H1 (cell line): ENCODE results near the gene SHISAL1. TPM values are rescaled to one million over a fixed set of nuclear protein-coding genes. Genes with fewer than 3 reads are reported as not detected.

Experiments used
- CTCF ChIA-PET: fragments of 300-600 bp; sonication (Branson Sonifier 250); formaldehyde crosslinking; loops from one replicate; lab custom pipeline; 2021; ENCODE audit not compliant: partially characterized antibody; lab: Charles Lee
- POLR2A ChIA-PET: fragments of 300-600 bp; sonication (Branson Sonifier 250); formaldehyde crosslinking; loops from one replicate; lab custom pipeline; 2021; ENCODE audit warnings: inconsistent platforms; ENCODE audit not compliant: partially characterized antibody; lab: Charles Lee
- DNase-seq, 2 experiments: peaks; one replicate each; pipeline versions ENCODE4 v3.0.0 to v3.0.0-alpha.2; 2010 to 2022; ENCODE audit warnings: low spot score in 2 of 2, low read depth in 1 of 2, mixed read lengths in 1 of 2
- FAIRE-seq: peaks from 2 replicates; lab custom pipeline; 2011; peaks lifted over from hg19 to GRCh38; lab: Jason Lieb, UNC
- H2AFZ ChIP-seq: 2 replicates; pipeline ENCODE4 v1.8.1; 2012; ENCODE audit warnings: low read length, inconsistent platforms
- H2AK5ac ChIP-seq: 2 replicates; pipeline ENCODE4 v1.6.1; 2013; ENCODE audit warnings: low read depth, low read length
- H2BK120ac ChIP-seq: replicated peaks from 2 replicates; pipeline ENCODE3; 2013; ENCODE audit warnings: low read depth, low read length, inconsistent platforms
- H2BK12ac ChIP-seq: 2 replicates; pipeline ENCODE4 v1.6.1; 2013; ENCODE audit warnings: low read depth, low read length
- H2BK15ac ChIP-seq: 2 replicates; pipeline ENCODE4 v1.6.1; 2013; ENCODE audit warnings: low read length
- H2BK20ac ChIP-seq: 2 replicates; pipeline ENCODE4 v1.6.1; 2013; ENCODE audit warnings: low read length
- H2BK5ac ChIP-seq: 2 replicates; pipeline ENCODE4 v1.6.1; 2013; ENCODE audit warnings: low read depth, low read length
- H3K14ac ChIP-seq: 2 replicates; pipeline ENCODE4 v1.6.1; 2013; ENCODE audit warnings: inconsistent platforms; ENCODE audit not compliant: insufficient read length
- H3K18ac ChIP-seq: 2 replicates; pipeline ENCODE4 v1.6.1; 2013; ENCODE audit warnings: low read length; ENCODE audit errors: extremely low read depth
- H3K23ac ChIP-seq: 2 replicates; pipeline ENCODE4 v1.6.1; 2013; ENCODE audit warnings: inconsistent platforms; ENCODE audit not compliant: insufficient read length
- H3K23me2 ChIP-seq: 2 replicates; pipeline ENCODE4 v1.6.1; 2013; ENCODE audit warnings: low read depth, low read length
- H3K27ac ChIP-seq: 2 replicates; pipeline ENCODE4 v1.6.1; 2011; ENCODE audit warnings: low read depth, low read length, inconsistent platforms
- H3K27me3 ChIP-seq, 4 experiments: replicated peaks in 1 of 4; 1 replicate in 1 of 4; 2 replicates in 3 of 4; pipeline versions ENCODE4 v1.6.1 to v1.8.1; 2011 to 2013; ENCODE audit warnings: low read length in 3 of 4, mild to moderate bottlenecking in 3 of 4, inconsistent platforms in 2 of 4, mixed read lengths in 2 of 4, moderate library complexity in 1 of 4; ENCODE audit not compliant: control insufficient read depth in 3 of 4, insufficient read depth in 3 of 4; ENCODE audit errors: extremely low read depth in 1 of 4
- H3K36me3 ChIP-seq, 4 experiments: 2 replicates each; pipeline versions ENCODE4 v1.6.1 to v1.8.1; 2011 to 2013; ENCODE audit warnings: mild to moderate bottlenecking in 4 of 4, low read length in 3 of 4, moderate library complexity in 2 of 4, control low read depth in 1 of 4, inconsistent platforms in 1 of 4; ENCODE audit not compliant: insufficient read depth in 4 of 4, control insufficient read depth in 2 of 4
- H3K4ac ChIP-seq: replicated peaks from 2 replicates; pipeline ENCODE3; 2013; ENCODE audit warnings: low read length, low read depth, mixed read lengths, inconsistent platforms; ENCODE audit not compliant: insufficient read length
- H3K4me1 ChIP-seq, 4 experiments: replicated peaks in 1 of 4; 1 replicate in 1 of 4; 2 replicates in 3 of 4; pipeline versions ENCODE4 v1.6.1 to v1.8.1; 2011 to 2013; ENCODE audit warnings: low read length in 3 of 4, inconsistent platforms in 2 of 4, mixed read lengths in 1 of 4; ENCODE audit not compliant: insufficient read depth in 4 of 4, control insufficient read depth in 3 of 4
- H3K4me2 ChIP-seq, 2 experiments: 2 replicates each; pipeline versions ENCODE4 v1.6.1 to v1.8.1; 2011 to 2013; ENCODE audit warnings: low read depth in 2 of 2, low read length in 2 of 2, control low read depth in 1 of 2, inconsistent platforms in 1 of 2, mild to moderate bottlenecking in 1 of 2; ENCODE audit not compliant: insufficient read depth in 1 of 2
- H3K4me3 ChIP-seq, 4 experiments: fragments of 200-600, 300-600 bp in 1 of 4; sonication (generic), shearing (Covaris generic), sonication (Bioruptor Twin) in 1 of 4; 2 replicates each; pipeline versions ENCODE4 v1.5.1 to v1.8.1; 2011 to 2016; ENCODE audit warnings: low read length in 4 of 4, low read depth in 3 of 4, control low read depth in 2 of 4, inconsistent platforms in 2 of 4, mild to moderate bottlenecking in 2 of 4, mixed read lengths in 1 of 4, moderate library complexity in 1 of 4; ENCODE audit not compliant: insufficient read depth in 2 of 4; ENCODE audit errors: extremely low read depth in 1 of 4
- H3K56ac ChIP-seq: replicated peaks from 2 replicates; pipeline ENCODE3; 2013; ENCODE audit warnings: low read depth, mild to moderate bottlenecking, mixed read lengths, low read length, inconsistent platforms; ENCODE audit not compliant: insufficient read length
- H3K79me1 ChIP-seq: 2 replicates; pipeline ENCODE4 v1.6.1; 2013; ENCODE audit warnings: low read depth, low read length, control low read depth
- H3K79me2 ChIP-seq, 2 experiments: 2 replicates each; pipeline versions ENCODE4 v1.6.1 to v1.8.1; 2012 to 2013; ENCODE audit warnings: low read length in 2 of 2, mild to moderate bottlenecking in 2 of 2, inconsistent platforms in 1 of 2; ENCODE audit not compliant: insufficient read depth in 2 of 2, control insufficient read depth in 1 of 2
- H3K9ac ChIP-seq, 4 experiments: replicated peaks in 1 of 4; 1 replicate in 1 of 4; 2 replicates in 3 of 4; pipeline versions ENCODE4 v1.6.1 to v1.8.1; 2011 to 2013; ENCODE audit warnings: low read depth in 3 of 4, low read length in 3 of 4, control low read depth in 2 of 4, mild to moderate bottlenecking in 2 of 4, moderate library complexity in 2 of 4, inconsistent platforms in 1 of 4; ENCODE audit errors: extremely low read depth in 1 of 4
- H3K9me3 ChIP-seq, 2 experiments: 2 replicates each; pipeline versions ENCODE4 v1.6.1 to v1.8.1; 2012 to 2013; ENCODE audit warnings: mild to moderate bottlenecking in 2 of 2, moderate library complexity in 2 of 2, control low read depth in 1 of 2, inconsistent platforms in 1 of 2, low read depth in 1 of 2, low read length in 1 of 2, mixed read lengths in 1 of 2; ENCODE audit not compliant: insufficient read depth in 2 of 2
- H4K20me1 ChIP-seq, 2 experiments: replicated peaks in 1 of 2; 2 replicates each; pipeline versions ENCODE3 to v1.8.1; 2011 to 2013; ENCODE audit warnings: inconsistent platforms in 2 of 2, low read length in 2 of 2, mild to moderate bottlenecking in 1 of 2; ENCODE audit not compliant: insufficient read depth in 2 of 2, control insufficient read depth in 1 of 2
- H4K5ac ChIP-seq: 2 replicates; pipeline ENCODE4 v1.6.1; 2013; ENCODE audit warnings: low read length, low read depth, mixed read lengths, inconsistent platforms; ENCODE audit not compliant: insufficient read length
- H4K8ac ChIP-seq: 2 replicates; pipeline ENCODE4 v1.8.0; 2013; ENCODE audit warnings: mild to moderate bottlenecking, moderate library complexity, low read length, inconsistent platforms; ENCODE audit not compliant: insufficient read depth; ENCODE audit errors: extremely low read depth
- H4K91ac ChIP-seq: replicated peaks from 2 replicates; pipeline ENCODE3; 2013; ENCODE audit warnings: low read length, mixed read lengths, inconsistent platforms; ENCODE audit not compliant: insufficient read length
- ASH2L ChIP-seq: fragments of 200-600, 300-600 bp; sonication (generic); IDR thresholded peaks from one replicate; pipeline ENCODE4 v1.7.1; 2017; ENCODE audit warnings: low read length
- CEBPB ChIP-seq: IDR thresholded peaks from 2 replicates; pipeline ENCODE4 v1.6.1; 2012; ENCODE audit warnings: low read depth, low read length
- CHD1 ChIP-seq: IDR thresholded peaks from 2 replicates; pipeline ENCODE4 v1.6.1; 2012; ENCODE audit warnings: low read depth, low read length, improper control_type of control experiment
- CREB1 ChIP-seq: IDR thresholded peaks from 2 replicates; pipeline ENCODE4 v1.6.1; 2012; ENCODE audit warnings: inconsistent platforms
- EZH2 ChIP-seq: fragments of 200-600 bp; sonication (generic); IDR thresholded peaks from 2 replicates; pipeline ENCODE4 v1.7.1; 2012; ENCODE audit warnings: low read depth, mild to moderate bottlenecking, moderate library complexity, low read length, inconsistent platforms; ENCODE audit not compliant: severe bottlenecking
- HDAC2 ChIP-seq, 2 experiments: fragments of 300-600 bp in 1 of 2; sonication (generic) in 1 of 2; IDR thresholded peaks; 2 replicates each; pipeline ENCODE4 v1.6.1; 2011 to 2012; ENCODE audit warnings: low read depth in 2 of 2, low read length in 2 of 2, mild to moderate bottlenecking in 2 of 2, moderate library complexity in 2 of 2, borderline replicate concordance in 1 of 2, inconsistent platforms in 1 of 2
- RAD21 ChIP-seq, 2 experiments: IDR thresholded peaks in 1 of 2; conservative IDR thresholded peaks in 1 of 2; 2 replicates each; pipeline ENCODE4 v1.6.1; 2011; ENCODE audit warnings: low read depth in 2 of 2, low read length in 2 of 2, improper control_type of control experiment in 1 of 2, inconsistent platforms in 1 of 2, mild to moderate bottlenecking in 1 of 2, moderate library complexity in 1 of 2
- SIN3A ChIP-seq, 2 experiments: IDR thresholded peaks in 1 of 2; conservative IDR thresholded peaks in 1 of 2; 2 replicates each; pipeline ENCODE4 v1.6.1; 2011 to 2012; ENCODE audit warnings: low read length in 2 of 2, improper control_type of control experiment in 1 of 2, low read depth in 1 of 2, mild to moderate bottlenecking in 1 of 2
- SP4 ChIP-seq: IDR thresholded peaks from 2 replicates; pipeline ENCODE4 v1.6.1; 2012; ENCODE audit warnings: low read length, inconsistent platforms
- TBP ChIP-seq: IDR thresholded peaks from 2 replicates; pipeline ENCODE4 v1.6.1; 2011; ENCODE audit warnings: low read depth, low read length, improper control_type of control experiment
- WGBS, 2 experiments: shearing (Covaris generic) in 1 of 2; methylation state at CpG; one replicate each; pipeline versions ENCODE4 v1.1.6 to v1.1.7; 2013 to 2015; ENCODE audit warnings: low lambda C conversion rate in 2 of 2, mixed read lengths in 2 of 2, inconsistent platforms in 1 of 2, low coverage in 1 of 2, missing lambda C conversion rate in 1 of 2; ENCODE audit not compliant: insufficient replicate concordance in 2 of 2, insufficient coverage in 1 of 2, insufficient read length in 1 of 2; ENCODE audit errors: extremely low coverage in 1 of 2, missing lambda C conversion rate in 1 of 2; 5-methylcytosine and 5-hydroxymethylcytosine counted together
- polyA plus RNA-seq, 7 experiments: library from polyadenylated mRNA; depleted of rRNA in 3 of 7; stranded (reverse) in 5 of 7; unstranded in 2 of 7; fragments of >200 nt in 5 of 7; fragments of 200-250 nt in 2 of 7; gene quantifications; 1 replicate in 5 of 7; 2 replicates in 1 of 7; 4 replicates in 1 of 7; pipeline versions ENCODE4 v1.2.1 to v1.2.3, GENCODE V29; 2011 to 2013; ENCODE audit warnings: missing spikeins in 2 of 7, mixed read lengths in 2 of 7
- total RNA-seq: library from RNA; stranded (reverse); fragmentation: NEBNext Ultra II Directional; extraction: Animal tissue kit (Norgen Biotek cat#: 25700); gene quantifications from 2 replicates; pipeline ENCODE4 v1.2.1, GENCODE V29; 2021

The SHISAL1 gene
- total and polyA plus RNA-seq, 2 of the 8 experiments (the other 6 are each of a cell fraction or from before 2014, with no cell fraction given) = 3.7 to 5.8 TPM

DNA sequence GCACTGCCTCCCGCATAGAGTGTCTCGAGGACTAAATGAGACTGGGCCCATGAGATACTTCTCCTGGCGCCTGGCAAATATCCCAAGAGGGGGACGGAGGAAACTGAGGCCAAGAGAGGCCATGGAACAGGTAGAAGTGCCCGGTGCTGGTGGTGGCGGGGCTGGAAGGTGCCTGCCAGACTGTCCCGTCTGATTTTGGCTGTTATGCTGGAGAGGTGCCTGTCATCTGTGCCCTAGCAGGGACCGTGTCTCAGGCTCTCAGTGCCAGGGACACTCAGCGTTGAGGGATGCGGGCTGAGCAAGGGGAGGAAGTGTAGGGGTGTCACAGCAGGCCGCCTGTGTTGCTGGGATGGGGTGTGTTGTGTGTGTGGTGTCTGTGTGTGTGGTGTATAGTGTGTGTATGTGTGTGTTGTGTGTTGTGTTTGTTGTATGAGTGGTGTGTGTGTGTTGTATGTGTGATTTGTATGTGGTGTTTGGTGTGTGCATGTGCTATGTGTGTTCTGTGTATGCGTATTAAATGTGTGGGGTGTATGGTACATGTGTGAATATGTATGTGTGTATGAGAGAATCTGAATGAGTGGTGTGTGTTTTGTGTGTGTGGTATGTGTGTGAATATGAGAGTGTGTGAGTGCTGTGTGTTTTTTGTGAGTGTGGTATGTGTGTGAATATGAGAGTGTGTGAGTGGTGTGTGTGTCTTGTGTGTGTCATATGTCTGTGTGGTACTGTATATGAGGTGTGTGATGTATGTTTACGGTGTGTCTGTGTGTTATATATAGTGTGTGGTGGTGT, 21.3 kb upstream of the SHISAL1 start:
- Histone ChIP-seq H2BK120ac (no peak overlapping the region), H2BK12ac (peak overlapping the region; percentile 94; the same call in 1 of the 2 replicates)
- POLR2A ChIA-PET = no interaction called here
- TF ChIP-seq CHD1 = no peak
- TF ChIP-seq CREB1 = no peak
- no peak for TF ChIP-seq EZH2
- no peak for TF ChIP-seq TBP
- TF ChIP-seq SP4 = no peak
- no peak for TF ChIP-seq HDAC2 (IDR thresholded peaks at IDR 0.05; ENCODE audit: borderline replicate concordance in 1 of 2, low read depth in 2 of 2, low read length in 2 of 2)
- no peak for TF ChIP-seq ASH2L
- TF ChIP-seq RAD21 (IDR thresholded peaks at IDR 0.05 in 1 of 2, conservative IDR thresholded peaks at IDR 0.05 in 1 of 2; ENCODE audit: low read depth in 2 of 2, low read length in 2 of 2) = no peak
- no peak for TF ChIP-seq SIN3A (conservative IDR thresholded peaks at IDR 0.05 in 1 of 2, IDR thresholded peaks at IDR 0.05 in 1 of 2; ENCODE audit: low read depth in 1 of 2, low read length in 2 of 2)
- TF ChIP-seq CEBPB = no peak
- TF ChIP-seq, all 59 proteins: peak for 0
- CTCF ChIA-PET = interaction anchor here (0.8 to 1.3 kb wide), 2 partner anchors 35 to 252 kb away, joined by 4 to 5 read pairs; no protein-coding TSS in a partner anchor
- peak overlapping the region; percentile 94 for H3K56ac ChIP-seq
- no peak overlapping the region for H4K8ac ChIP-seq
- peaks cover 0 to 15% of the 10 kb centered on the region in 2 experiments for H4K20me1 ChIP-seq
- peaks cover 4 to 40% (median 21%) of the 10 kb centered on the region in 4 experiments for H3K4me1 ChIP-seq
- H3K79me2 ChIP-seq = no peaks in the 10 kb centered on the region
- no peak overlapping the region for H3K4me2 ChIP-seq
- no peak overlapping the region for H2AFZ ChIP-seq
- H3K9ac ChIP-seq = no peak overlapping the region
- H3K27me3 ChIP-seq = peaks cover 0 to 40% (median 26%) of the 10 kb centered on the region in 4 experiments; a peak in 6 of 7 replicates
- H3K23ac ChIP-seq = no peak overlapping the region
- H3K23me2 ChIP-seq = peaks cover 32% of the 10 kb centered on the region
- H3K4me3 ChIP-seq = no peak overlapping the region
- H2BK15ac ChIP-seq = peak overlapping the region; percentile 74; the same call in 1 of the 2 replicates
- peak overlapping the region; percentile 66 for H4K91ac ChIP-seq
- no peaks in the 10 kb centered on the region for H3K9me3 ChIP-seq
- H2BK5ac ChIP-seq = no peak overlapping the region
- peak overlapping the region; percentile 100 for H2AK5ac ChIP-seq
- no peak for DNase-seq
- 88% methylated on average over 13 of the region's 13 CpGs; no CpG with 5 or more reads in 1 of the 2 experiments for WGBS, 2 experiments
- no peak overlapping the region for H3K4ac ChIP-seq
- H3K79me1 ChIP-seq = no peaks in the 10 kb centered on the region; the same call in 1 of the 2 replicates
- FAIRE-seq = no peak
- H3K18ac ChIP-seq = no peak overlapping the region
- no peak overlapping the region for H3K14ac ChIP-seq
- H2BK20ac ChIP-seq = no peak overlapping the region; the same call in none of the 2 replicates
- no peak overlapping the region for H4K5ac ChIP-seq
- no peaks in the 10 kb centered on the region for H3K36me3 ChIP-seq
- no peak overlapping the region for H3K27ac ChIP-seq
